SU-DHL-6 (cell line): ENCODE data around the gene AGPAT2.

Experiments
- H2AFZ ChIP-seq: fragments of 200-600 bp; sonication (generic); 2 replicates; pipeline ENCODE4 v1.6.1; 2014; ENCODE audit warnings: low read depth, mild to moderate bottlenecking, moderate library complexity, mixed read lengths, antibody characterized with exemption, low read length; ENCODE audit not compliant: severe bottlenecking
- H3F3A ChIP-seq: fragments of 200-600 bp; shearing (Covaris generic); 2 replicates; pipeline ENCODE4 v1.6.0; 2016; ENCODE audit warnings: antibody characterized with exemption, mild to moderate bottlenecking; ENCODE audit not compliant: insufficient read depth
- H3K27ac ChIP-seq: fragments of 200-600 bp; sonication (generic); 2 replicates; pipeline ENCODE4 v1.5.1; 2016; ENCODE audit warnings: low read depth, mild to moderate bottlenecking, low read length, moderate library complexity, mixed read lengths
- H3K27me3 ChIP-seq: fragments of 200-600 bp; sonication (generic), shearing (Covaris generic); 2 replicates; pipeline ENCODE4 v1.6.0; 2014; ENCODE audit warnings: mild to moderate bottlenecking, low read length
- H3K36me3 ChIP-seq: fragments of 200-600 bp; sonication (generic); 2 replicates; pipeline ENCODE4 v1.6.1; 2014; ENCODE audit warnings: mild to moderate bottlenecking, low read length, mixed read lengths
- H3K4me2 ChIP-seq: fragments of 300-600, 200-600 bp; shearing (Covaris generic), sonication (generic); 2 replicates; pipeline ENCODE4 v1.6.0; 2014; ENCODE audit warnings: low read length, low read depth, mild to moderate bottlenecking; ENCODE audit not compliant: poor library complexity, severe bottlenecking
- H3K4me3 ChIP-seq: fragments of 200-600 bp; sonication (generic); 2 replicates; pipeline ENCODE4 v1.5.1; 2014; ENCODE audit warnings: antibody characterized with exemption, low read length, mild to moderate bottlenecking, mixed read lengths; ENCODE audit not compliant: insufficient read depth, poor library complexity, severe bottlenecking
- H3K79me2 ChIP-seq: fragments of 200-600 bp; sonication (generic); 2 replicates; pipeline ENCODE4 v1.6.1; 2014; ENCODE audit warnings: mild to moderate bottlenecking, low read length, moderate library complexity; ENCODE audit not compliant: insufficient read depth
- H3K9ac ChIP-seq: fragments of 200-600 bp; sonication (generic); 2 replicates; pipeline ENCODE4 v1.7.0; 2014; ENCODE audit warnings: mild to moderate bottlenecking, low read length
- H3K9me2 ChIP-seq: fragments of 200-600 bp; sonication (generic); replicated peaks from 2 replicates; pipeline ENCODE4 v1.6.1; 2014; ENCODE audit warnings: low read length; ENCODE audit not compliant: insufficient read depth
- H3K9me3 ChIP-seq: fragments of 200-600 bp; sonication (generic); 2 replicates; pipeline ENCODE4 v1.6.1; 2014; ENCODE audit warnings: low read length, mixed read lengths; ENCODE audit not compliant: insufficient read depth
- H4K20me1 ChIP-seq: fragments of 200-600 bp; sonication (generic); 2 replicates; pipeline ENCODE4 v1.6.1; 2014; ENCODE audit warnings: low read depth, mild to moderate bottlenecking, antibody characterized with exemption, low read length, moderate library complexity, mixed read lengths
- EZH2phosphoT487 ChIP-seq: fragments of 200-600 bp; sonication (generic), shearing (Covaris generic); conservative IDR thresholded peaks from 2 replicates; pipeline ENCODE4 v1.6.1; 2018; ENCODE audit warnings: mild to moderate bottlenecking, antibody characterized with exemption, low read length, moderate library complexity, mixed read lengths
- TF ChIP-seq, protein P1 (sequence below): fragments of 200-600 bp; sonication (generic); IDR thresholded peaks from one replicate; pipeline ENCODE4 v1.5.1; 2017; ENCODE audit warnings: antibody characterized with exemption, mild to moderate bottlenecking, low read length, moderate library complexity; ENCODE audit not compliant: insufficient read depth, poor library complexity, severe bottlenecking

AGPAT2 gene

DNA sequence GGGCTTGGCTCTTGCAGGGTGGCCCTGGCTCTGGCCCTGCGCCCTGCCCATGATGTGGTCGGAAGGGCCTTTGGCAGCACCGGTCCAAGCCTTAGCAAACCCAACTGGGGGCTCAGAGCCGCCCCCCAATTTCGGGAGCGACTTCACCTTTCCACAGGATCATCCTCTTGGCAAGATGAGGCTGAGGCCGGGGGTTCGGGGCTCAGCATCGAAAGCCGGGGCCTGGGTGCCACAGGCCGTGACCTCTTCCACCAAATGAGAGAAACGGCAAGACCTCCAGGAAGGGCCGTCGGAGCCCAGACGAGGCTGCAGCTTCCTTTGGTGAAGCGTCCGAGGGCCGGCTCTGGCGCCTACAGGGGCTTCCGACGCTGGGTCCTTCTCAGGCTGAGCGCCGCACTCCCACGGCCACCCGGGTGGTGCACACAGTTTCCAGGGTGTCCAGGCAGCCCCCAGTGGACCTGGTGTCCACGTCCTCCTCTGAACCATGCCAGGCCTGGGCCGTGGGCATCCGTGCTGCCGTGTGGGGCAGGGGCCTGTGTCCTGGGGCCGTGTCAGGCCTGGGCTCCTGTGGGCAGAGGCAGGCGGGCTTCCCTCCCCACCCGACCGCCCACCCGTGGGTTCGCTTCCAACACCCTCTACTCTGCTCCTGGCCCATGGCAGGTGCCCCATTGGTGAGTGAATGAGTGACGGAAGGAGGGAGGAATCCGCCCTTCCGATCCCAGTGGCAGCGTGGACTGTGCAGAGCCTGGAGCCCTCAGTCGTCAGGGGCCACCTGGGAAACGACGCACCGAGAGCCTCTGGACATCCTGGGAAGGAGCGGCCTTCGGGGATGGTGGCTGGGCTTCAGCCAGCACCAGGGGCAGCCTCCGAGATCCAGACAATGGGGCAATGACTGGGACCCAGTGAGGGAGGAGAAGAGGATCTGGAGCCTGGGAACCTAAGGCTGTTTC lies 5.2 kb upstream of the AGPAT2 start:
- no peaks in the 10 kb centered on the region for H3K9me2 ChIP-seq
- H3K4me2 ChIP-seq = no peak overlapping the region
- H3K9me3 ChIP-seq = no peaks in the 10 kb centered on the region
- H4K20me1 ChIP-seq = no peaks in the 10 kb centered on the region
- H3K27ac ChIP-seq = no peak overlapping the region
- no peaks in the 10 kb centered on the region for H3K36me3 ChIP-seq
- H3K27me3 ChIP-seq = no peaks in the 10 kb centered on the region
- no peak overlapping the region for H3K4me3 ChIP-seq
- H3K79me2 ChIP-seq = no peaks in the 10 kb centered on the region
- TF ChIP-seq, protein P1, sequence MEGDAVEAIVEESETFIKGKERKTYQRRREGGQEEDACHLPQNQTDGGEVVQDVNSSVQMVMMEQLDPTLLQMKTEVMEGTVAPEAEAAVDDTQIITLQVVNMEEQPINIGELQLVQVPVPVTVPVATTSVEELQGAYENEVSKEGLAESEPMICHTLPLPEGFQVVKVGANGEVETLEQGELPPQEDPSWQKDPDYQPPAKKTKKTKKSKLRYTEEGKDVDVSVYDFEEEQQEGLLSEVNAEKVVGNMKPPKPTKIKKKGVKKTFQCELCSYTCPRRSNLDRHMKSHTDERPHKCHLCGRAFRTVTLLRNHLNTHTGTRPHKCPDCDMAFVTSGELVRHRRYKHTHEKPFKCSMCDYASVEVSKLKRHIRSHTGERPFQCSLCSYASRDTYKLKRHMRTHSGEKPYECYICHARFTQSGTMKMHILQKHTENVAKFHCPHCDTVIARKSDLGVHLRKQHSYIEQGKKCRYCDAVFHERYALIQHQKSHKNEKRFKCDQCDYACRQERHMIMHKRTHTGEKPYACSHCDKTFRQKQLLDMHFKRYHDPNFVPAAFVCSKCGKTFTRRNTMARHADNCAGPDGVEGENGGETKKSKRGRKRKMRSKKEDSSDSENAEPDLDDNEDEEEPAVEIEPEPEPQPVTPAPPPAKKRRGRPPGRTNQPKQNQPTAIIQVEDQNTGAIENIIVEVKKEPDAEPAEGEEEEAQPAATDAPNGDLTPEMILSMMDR = no peak
- TF ChIP-seq EZH2phosphoT487 = no peak
- H3K9ac ChIP-seq = no peak overlapping the region
- no peaks in the 10 kb centered on the region; the same call in 1 of the 2 replicates for H3F3A ChIP-seq
- no peak overlapping the region for H2AFZ ChIP-seq

DNA sequence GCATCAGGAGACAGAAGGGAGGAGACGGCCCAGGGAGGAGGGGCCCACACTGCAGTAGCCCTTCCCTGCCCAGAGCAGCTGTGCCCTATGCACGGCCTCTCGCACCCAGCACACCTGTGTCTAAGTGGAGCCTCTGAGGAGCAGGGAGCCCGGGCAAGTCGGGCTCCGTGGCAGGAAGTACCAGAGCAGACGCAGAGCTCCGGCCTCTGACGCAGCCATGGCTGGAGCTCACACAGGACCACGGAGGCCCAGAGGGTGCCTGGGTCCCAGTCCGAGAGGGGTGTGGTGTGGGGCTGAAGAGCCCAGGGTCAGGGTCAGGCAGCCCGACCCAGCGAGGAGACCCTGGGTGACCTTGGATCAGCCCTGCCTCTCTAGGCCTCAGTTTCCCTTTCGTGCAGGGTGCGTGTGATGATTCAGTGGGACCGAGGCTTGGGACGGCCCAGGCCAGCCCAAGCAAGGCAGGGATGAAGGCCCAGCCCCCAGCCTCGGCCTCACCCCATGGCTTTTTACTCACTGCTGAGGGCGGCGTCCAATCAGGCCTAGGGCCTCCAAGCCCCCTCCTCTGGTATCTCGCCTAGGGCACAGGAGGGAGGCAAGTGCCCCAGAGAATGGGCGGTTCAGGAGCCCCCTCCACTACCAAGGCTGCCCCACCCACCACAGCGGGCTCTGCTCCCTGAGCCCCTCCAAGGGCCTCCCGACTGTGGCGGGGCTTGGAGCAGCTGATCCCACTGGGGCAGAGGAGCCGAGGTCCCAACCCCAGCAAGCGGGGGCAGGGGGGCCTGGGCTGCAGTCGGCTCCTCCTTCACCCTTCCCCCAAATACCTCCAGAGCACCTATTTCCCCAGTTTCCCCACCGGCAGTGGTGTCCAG lies 4.3 kb upstream of the AGPAT2 start:
- H3K9ac ChIP-seq = no peak overlapping the region
- H3F3A ChIP-seq = no peaks in the 10 kb centered on the region; the same call in 1 of the 2 replicates
- H3K9me3 ChIP-seq = no peaks in the 10 kb centered on the region
- H4K20me1 ChIP-seq = no peaks in the 10 kb centered on the region
- H3K36me3 ChIP-seq = no peaks in the 10 kb centered on the region
- no peaks in the 10 kb centered on the region for H3K27me3 ChIP-seq
- H3K4me3 ChIP-seq = no peak overlapping the region
- H3K4me2 ChIP-seq = no peak overlapping the region
- no peak overlapping the region for H3K27ac ChIP-seq
- no peaks in the 10 kb centered on the region for H3K79me2 ChIP-seq
- H3K9me2 ChIP-seq = no peaks in the 10 kb centered on the region
- no peak overlapping the region for H2AFZ ChIP-seq
- TF ChIP-seq EZH2phosphoT487 = no peak
- TF ChIP-seq, protein P1 = no peak

DNA sequence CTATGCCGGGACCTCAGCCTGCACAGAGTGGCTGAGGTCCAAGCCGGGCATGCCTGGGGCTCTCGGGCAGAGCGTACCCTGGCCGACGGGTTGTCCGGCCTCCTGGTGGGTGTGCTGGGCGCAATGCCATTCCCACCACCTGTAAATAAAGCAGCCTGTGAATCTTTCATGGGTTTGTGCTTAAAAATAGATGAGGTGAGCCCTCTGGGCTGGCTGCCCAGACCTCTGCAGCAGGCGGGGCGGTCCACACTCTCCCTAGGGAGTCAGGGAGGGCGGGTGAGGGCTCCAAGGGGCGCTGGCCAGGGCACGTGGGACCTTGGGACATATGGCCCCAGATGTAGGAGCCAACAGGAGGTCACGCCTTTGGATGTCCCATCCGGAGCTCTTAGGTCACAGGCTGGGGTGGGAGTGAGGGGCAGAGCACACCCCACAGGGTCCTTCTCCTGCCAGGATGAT lies 3.6 kb upstream of the AGPAT2 start:
- TF ChIP-seq, protein P1 = no peak
- TF ChIP-seq EZH2phosphoT487 = no peak
- H3K9ac ChIP-seq = no peak overlapping the region
- no peak overlapping the region for H3K27ac ChIP-seq

More for the DNA sequence above, 3.6 kb upstream of the AGPAT2 start:
- Histone ChIP-seq H4K20me1 (no peaks in the 10 kb centered on the region), H3F3A (no peaks in the 10 kb centered on the region; the same call in 1 of the 2 replicates), H3K9me2 (no peaks in the 10 kb centered on the region), H2AFZ (no peak overlapping the region), H3K79me2 (no peaks in the 10 kb centered on the region), H3K4me2 (no peak overlapping the region), H3K36me3 (no peaks in the 10 kb centered on the region), H3K4me3 (no peak overlapping the region), H3K27me3 (no peaks in the 10 kb centered on the region), H3K9me3 (no peaks in the 10 kb centered on the region)
